Fibroblast of mammary gland (primary cell): ENCODE data around the gene ABHD17A.

ENCODE experiments used
- DNase-seq: peaks from one replicate; pipeline ENCODE4 v3.0.0-alpha.2; 2010; ENCODE audit warnings: low read depth
- H3K4me3 ChIP-seq: 2 replicates; pipeline ENCODE4 v1.5.1; 2011; ENCODE audit warnings: low read depth, mild to moderate bottlenecking, low read length, moderate library complexity; ENCODE audit not compliant: control insufficient read depth
- CTCF ChIP-seq: conservative IDR thresholded peaks from 2 replicates; pipeline ENCODE4 v1.5.1; 2011; ENCODE audit warnings: low read depth, low read length, inconsistent platforms; ENCODE audit not compliant: control insufficient read depth, insufficient read depth

Gene ABHD17A

GRCh38 chr19:1911098-1911497 is 25.8 kb upstream of the ABHD17A start:
- TF ChIP-seq CTCF, result no peak
- no peak for DNase-seq
- H3K4me3 ChIP-seq, result no peak overlapping the region

- H3K4me3 ChIP-seq, result no peak overlapping the region
- peak; percentile 44 for DNase-seq
- TF ChIP-seq CTCF, result no peak
Measured at GRCh38 chr19:1910177-1910576, 24.9 kb upstream of the ABHD17A start.

- no peak for DNase-seq
- no peak overlapping the region for H3K4me3 ChIP-seq
- no peak for TF ChIP-seq CTCF
Measured at GRCh38 chr19:1909761-1910080, 24.4 kb upstream of the ABHD17A start.

GRCh38 chr19:1908364-1908678 is 23.0 kb upstream of the ABHD17A start:
- no peak for DNase-seq
- no peak for TF ChIP-seq CTCF
- no peak overlapping the region for H3K4me3 ChIP-seq

GRCh38 chr19:1907563-1908363 is 22.5 kb upstream of the ABHD17A start:
- no peak for DNase-seq
- H3K4me3 ChIP-seq, result no peak overlapping the region
- TF ChIP-seq CTCF, result no peak

GRCh38 chr19:1906985-1907562 is 21.8 kb upstream of the ABHD17A start:
- DNase-seq, result no peak
- TF ChIP-seq CTCF, result no peak
- H3K4me3 ChIP-seq, result no peak overlapping the region

- H3K4me3 ChIP-seq, result peak overlapping the region; percentile 68
- no peak for TF ChIP-seq CTCF
Measured at GRCh38 chr19:1905863-1906375, 20.6 kb upstream of the ABHD17A start.

More at GRCh38 chr19:1905863-1906375, 20.6 kb upstream of the ABHD17A start:
- no peak for DNase-seq
